ENCODE results near the gene RTN4IP1.

- no peak for TF ChIP-seq CTCF (IDR thresholded peaks at IDR 0.05)
- TF ChIP-seq POLR2A (IDR thresholded peaks at IDR 0.05) = no peak
Measured at GRCh38 chr6:106630366-106630765, 1.1 kb upstream of the RTN4IP1 start.

All from upper lobe of left lung (tissue), 4 donors.